HL-60 (cell line): ENCODE measurements around the gene DIAPH3.

ENCODE experiments used
- DNase-seq, 2 experiments: peaks; one replicate each; pipeline ENCODE4 v3.0.0-alpha.2; 2010 to 2020; ENCODE audit warnings: low read depth in 1 of 2, low spot score in 1 of 2
- H3K27ac ChIP-seq: fragments of 250-450 bp; sonication (Bioruptor Pico); replicated peaks from 2 replicates; pipeline ENCODE4 v1.5.1; 2020; ENCODE audit warnings: mild to moderate bottlenecking, moderate library complexity
- H3K27me3 ChIP-seq: fragments of 250-450 bp; sonication (Bioruptor Pico); 2 replicates; pipeline ENCODE4 v1.5.1; 2021; ENCODE audit warnings: mild to moderate bottlenecking, moderate library complexity; ENCODE audit not compliant: insufficient read depth, poor library complexity, severe bottlenecking
- H3K4me3 ChIP-seq: replicated peaks from 2 replicates; pipeline ENCODE4 v1.5.1; 2011; ENCODE audit warnings: mild to moderate bottlenecking, control low read depth, low read length; ENCODE audit not compliant: insufficient read depth
- CTCF ChIP-seq: IDR thresholded peaks from one replicate; pipeline ENCODE4 v1.5.1; 2011; ENCODE audit warnings: low read length, control low read depth, inconsistent platforms; ENCODE audit not compliant: insufficient read depth
- GABPA ChIP-seq: IDR thresholded peaks from 2 replicates; pipeline ENCODE4 v1.6.1; 2012; ENCODE audit warnings: low read depth
- POLR2AphosphoS5 ChIP-seq: IDR thresholded peaks from 2 replicates; pipeline ENCODE4 v1.6.1; 2012; ENCODE audit warnings: low read depth
- REST ChIP-seq: IDR thresholded peaks from 2 replicates; pipeline ENCODE4 v1.6.1; 2012; ENCODE audit warnings: low read depth; ENCODE audit not compliant: insufficient replicate concordance
- SPI1 ChIP-seq: IDR thresholded peaks from 2 replicates; pipeline ENCODE4 v1.6.1; 2012; ENCODE audit warnings: low read depth, mild to moderate bottlenecking, borderline replicate concordance

The DIAPH3 gene

GRCh38 chr13:59914556-59914955, 249.2 kb downstream of the DIAPH3 start:
- H3K27me3 ChIP-seq = no peaks in the 10 kb centered on the region
- H3K4me3 ChIP-seq = no peak overlapping the region
- TF ChIP-seq SPI1 (no peak), CTCF (no peak), REST (no peak), POLR2AphosphoS5 (no peak), GABPA (no peak)
- no peak overlapping the region for H3K27ac ChIP-seq
- DNase-seq = no peak

GRCh38 chr13:59906413-59907049, 257.2 kb downstream of the DIAPH3 start:
- Histone ChIP-seq H3K27ac (no peak overlapping the region), H3K4me3 (no peak overlapping the region), H3K27me3 (no peaks in the 10 kb centered on the region)
- TF ChIP-seq REST (no peak), CTCF (no peak), POLR2AphosphoS5 (no peak), SPI1 (no peak), GABPA (no peak)
- no peak for DNase-seq

GRCh38 chr13:59901191-59901590, 262.5 kb downstream of the DIAPH3 start:
- Histone ChIP-seq H3K27ac (no peak overlapping the region), H3K27me3 (no peaks in the 10 kb centered on the region), H3K4me3 (no peak overlapping the region)
- DNase-seq = no peak
- TF ChIP-seq POLR2AphosphoS5 (no peak), GABPA (no peak), SPI1 (no peak), REST (no peak), CTCF (no peak)
